GM23338 (cell line): ENCODE results near the gene EYS. TPM values are rescaled to one million over a fixed set of nuclear protein-coding genes. Genes with fewer than 3 reads are reported as not detected.

ENCODE experiments used
- ATAC-seq: fragments of 200-7000 bp; cut with Tn5 transposase; 3 replicates; pipeline ENCODE4 v1.9.1; 2020
- DNase-seq: peaks from one replicate; pipeline ENCODE4 v3.0.0-alpha.2; 2015; ENCODE audit warnings: low spot score
- H2AFZ ChIP-seq: fragments of 200-600 bp; sonication (generic); 2 replicates; pipeline ENCODE4 v1.8.0; 2016; ENCODE audit warnings: antibody characterized with exemption, mild to moderate bottlenecking, moderate library complexity
- H3F3A ChIP-seq: fragments of 200-600 bp; sonication (generic); replicated peaks from 2 replicates; pipeline ENCODE4 v1.8.0; 2017; ENCODE audit warnings: antibody characterized with exemption, mixed run types, low read depth
- H3K27ac ChIP-seq: fragments of 200-600 bp; sonication (generic); 2 replicates; pipeline ENCODE4 v1.6.1; 2016; ENCODE audit warnings: low read depth
- H3K27me3 ChIP-seq: fragments of 200-600 bp; sonication (generic); 2 replicates; pipeline ENCODE4 v1.8.0; 2016; ENCODE audit warnings: mild to moderate bottlenecking, mixed run types, moderate library complexity; ENCODE audit not compliant: insufficient read depth
- H3K36me3 ChIP-seq: fragments of 200-600 bp; sonication (generic); 2 replicates; pipeline ENCODE4 v1.8.0; 2016; ENCODE audit warnings: mild to moderate bottlenecking; ENCODE audit not compliant: insufficient read depth
- H3K4me1 ChIP-seq: fragments of 200-600 bp; sonication (generic); 2 replicates; pipeline ENCODE4 v1.8.0; 2016; ENCODE audit warnings: mild to moderate bottlenecking, moderate library complexity; ENCODE audit not compliant: insufficient read depth
- H3K4me2 ChIP-seq: fragments of 200-600 bp; sonication (generic); 2 replicates; pipeline ENCODE4 v1.7.1; 2017; ENCODE audit warnings: mixed run types
- H3K4me3 ChIP-seq: fragments of 200-600 bp; sonication (generic); 2 replicates; pipeline ENCODE4 v1.6.1; 2016; ENCODE audit warnings: mixed run types
- H3K79me2 ChIP-seq: fragments of 200-600 bp; sonication (generic); replicated peaks from 2 replicates; pipeline ENCODE4 v1.8.0; 2017; ENCODE audit warnings: mild to moderate bottlenecking; ENCODE audit not compliant: insufficient read depth
- H3K9me2 ChIP-seq: fragments of 200-600 bp; sonication (generic); 2 replicates; pipeline ENCODE4 v1.8.0; 2017; ENCODE audit not compliant: insufficient read depth
- H4K20me1 ChIP-seq: fragments of 200-600 bp; sonication (generic); replicated peaks from 2 replicates; pipeline ENCODE4 v1.8.0; 2017; ENCODE audit warnings: mild to moderate bottlenecking; ENCODE audit not compliant: insufficient read depth
- H3K27ac Mint-ChIP-seq: 2 replicates; pipeline ENCODE4 v1.8.0; 2020; ENCODE audit warnings: inconsistent platforms, mild to moderate bottlenecking, moderate library complexity, mixed read lengths
- H3K27me3 Mint-ChIP-seq: 3 replicates; pipeline ENCODE4 v1.8.0; 2022; ENCODE audit warnings: low read depth, mild to moderate bottlenecking, moderate library complexity, mixed read lengths, inconsistent platforms; ENCODE audit not compliant: insufficient read depth, poor library complexity
- H3K36me3 Mint-ChIP-seq: 3 replicates; pipeline ENCODE4 v1.8.0; 2021; ENCODE audit warnings: low read depth, mild to moderate bottlenecking, inconsistent platforms, moderate library complexity, mixed read lengths
- H3K4me1 Mint-ChIP-seq: 3 replicates; pipeline ENCODE4 v1.8.0; 2020; ENCODE audit warnings: mild to moderate bottlenecking, inconsistent platforms, mixed read lengths
- H3K4me3 Mint-ChIP-seq: 3 replicates; pipeline ENCODE4 v1.8.0; 2021; ENCODE audit warnings: moderate library complexity, mild to moderate bottlenecking, inconsistent platforms, mixed read lengths
- H3K9me3 Mint-ChIP-seq: 3 replicates; pipeline ENCODE4 v1.8.0; 2020; ENCODE audit warnings: moderate library complexity, mild to moderate bottlenecking, inconsistent platforms, mixed read lengths
- CREB1 ChIP-seq: fragments of 250-450 bp; sonication (Bioruptor Pico); IDR thresholded peaks from 2 replicates; pipeline ENCODE4 v1.5.0; 2020; ENCODE audit warnings: low read depth, mild to moderate bottlenecking, moderate library complexity
- CTCF ChIP-seq, 2 experiments: fragments of 200-600 bp in 1 of 2; sonication (generic) in 1 of 2; conservative IDR thresholded peaks; 2 replicates each; pipeline versions ENCODE4 v1.5.1 to v1.6.1; 2016 to 2017; ENCODE audit warnings: antibody characterized with exemption in 2 of 2, low read depth in 2 of 2, mild to moderate bottlenecking in 2 of 2, moderate library complexity in 1 of 2
- ETS1 ChIP-seq: IDR thresholded peaks from 2 replicates; pipeline ENCODE4 v1.6.1; 2016; ENCODE audit warnings: antibody characterized with exemption
- EZH2 ChIP-seq: fragments of 200-600 bp; sonication (generic); IDR thresholded peaks from one replicate; pipeline ENCODE4 v1.8.0; 2017; ENCODE audit warnings: antibody characterized with exemption, mild to moderate bottlenecking, low read depth; ENCODE audit not compliant: unreplicated experiment
- EZH2phosphoT487 ChIP-seq: fragments of 200-600 bp; sonication (generic); IDR thresholded peaks from one replicate; pipeline ENCODE4 v1.8.1; 2018; ENCODE audit warnings: antibody characterized with exemption; ENCODE audit not compliant: unreplicated experiment
- JUNB ChIP-seq: IDR thresholded peaks from one replicate; pipeline ENCODE4 v1.6.1; 2016; ENCODE audit warnings: antibody characterized with exemption; ENCODE audit not compliant: unreplicated experiment
- NANOG ChIP-seq: IDR thresholded peaks from 2 replicates; pipeline ENCODE4 v1.6.1; 2016; ENCODE audit warnings: antibody characterized with exemption, borderline replicate concordance
- POLR2AphosphoS5 ChIP-seq: IDR thresholded peaks from 2 replicates; pipeline ENCODE4 v1.6.1; 2016; ENCODE audit warnings: antibody characterized with exemption, low read depth
- STAT1 ChIP-seq: IDR thresholded peaks from one replicate; pipeline ENCODE4 v1.6.1; 2016; ENCODE audit warnings: antibody characterized with exemption; ENCODE audit not compliant: unreplicated experiment
- polyA plus RNA-seq: library from polyadenylated mRNA; unstranded; fragments of >200 nt; fragmentation: Nextera tagmentation; extraction: Ambion mirVana; gene quantifications from 2 replicates; pipeline ENCODE4 v1.2.1, GENCODE V29; 2016
- total RNA-seq: library from RNA; depleted of rRNA; stranded (reverse); fragments of >200 nt; shearing (Covaris generic); gene quantifications from 2 replicates; pipeline ENCODE4 v1.2.3, GENCODE V29; 2014
- TF ChIP-seq, protein P1 (sequence below): fragments of 250-450 bp; sonication (Bioruptor Pico); IDR thresholded peaks from 2 replicates; pipeline ENCODE4 v1.5.0; 2020; ENCODE audit warnings: mild to moderate bottlenecking, moderate library complexity

The EYS gene
- total and polyA plus RNA-seq, 2 experiments from 2014 or later, result 0.38 to 0.52 TPM

DNA sequence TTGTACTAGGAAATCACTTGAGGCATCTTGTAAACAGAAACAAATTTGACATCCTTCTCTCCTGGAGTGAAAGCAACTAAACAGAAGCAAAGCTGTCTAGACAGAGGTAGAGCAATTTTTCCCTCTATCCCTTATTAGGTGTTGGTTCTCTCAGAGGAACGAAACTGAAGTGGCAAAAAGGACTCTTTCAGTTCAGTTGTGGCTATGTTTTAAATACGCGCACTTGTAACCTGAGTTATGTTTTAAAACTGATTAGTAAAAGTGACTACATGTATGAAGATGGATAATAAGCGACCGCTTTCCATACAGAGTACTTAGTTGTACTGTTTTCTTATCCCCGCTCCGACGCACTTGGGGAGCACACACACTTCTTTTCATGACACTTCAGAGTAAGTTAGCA is 1520.4 kb downstream of the EYS start (continued):
- TF ChIP-seq, protein P1, sequence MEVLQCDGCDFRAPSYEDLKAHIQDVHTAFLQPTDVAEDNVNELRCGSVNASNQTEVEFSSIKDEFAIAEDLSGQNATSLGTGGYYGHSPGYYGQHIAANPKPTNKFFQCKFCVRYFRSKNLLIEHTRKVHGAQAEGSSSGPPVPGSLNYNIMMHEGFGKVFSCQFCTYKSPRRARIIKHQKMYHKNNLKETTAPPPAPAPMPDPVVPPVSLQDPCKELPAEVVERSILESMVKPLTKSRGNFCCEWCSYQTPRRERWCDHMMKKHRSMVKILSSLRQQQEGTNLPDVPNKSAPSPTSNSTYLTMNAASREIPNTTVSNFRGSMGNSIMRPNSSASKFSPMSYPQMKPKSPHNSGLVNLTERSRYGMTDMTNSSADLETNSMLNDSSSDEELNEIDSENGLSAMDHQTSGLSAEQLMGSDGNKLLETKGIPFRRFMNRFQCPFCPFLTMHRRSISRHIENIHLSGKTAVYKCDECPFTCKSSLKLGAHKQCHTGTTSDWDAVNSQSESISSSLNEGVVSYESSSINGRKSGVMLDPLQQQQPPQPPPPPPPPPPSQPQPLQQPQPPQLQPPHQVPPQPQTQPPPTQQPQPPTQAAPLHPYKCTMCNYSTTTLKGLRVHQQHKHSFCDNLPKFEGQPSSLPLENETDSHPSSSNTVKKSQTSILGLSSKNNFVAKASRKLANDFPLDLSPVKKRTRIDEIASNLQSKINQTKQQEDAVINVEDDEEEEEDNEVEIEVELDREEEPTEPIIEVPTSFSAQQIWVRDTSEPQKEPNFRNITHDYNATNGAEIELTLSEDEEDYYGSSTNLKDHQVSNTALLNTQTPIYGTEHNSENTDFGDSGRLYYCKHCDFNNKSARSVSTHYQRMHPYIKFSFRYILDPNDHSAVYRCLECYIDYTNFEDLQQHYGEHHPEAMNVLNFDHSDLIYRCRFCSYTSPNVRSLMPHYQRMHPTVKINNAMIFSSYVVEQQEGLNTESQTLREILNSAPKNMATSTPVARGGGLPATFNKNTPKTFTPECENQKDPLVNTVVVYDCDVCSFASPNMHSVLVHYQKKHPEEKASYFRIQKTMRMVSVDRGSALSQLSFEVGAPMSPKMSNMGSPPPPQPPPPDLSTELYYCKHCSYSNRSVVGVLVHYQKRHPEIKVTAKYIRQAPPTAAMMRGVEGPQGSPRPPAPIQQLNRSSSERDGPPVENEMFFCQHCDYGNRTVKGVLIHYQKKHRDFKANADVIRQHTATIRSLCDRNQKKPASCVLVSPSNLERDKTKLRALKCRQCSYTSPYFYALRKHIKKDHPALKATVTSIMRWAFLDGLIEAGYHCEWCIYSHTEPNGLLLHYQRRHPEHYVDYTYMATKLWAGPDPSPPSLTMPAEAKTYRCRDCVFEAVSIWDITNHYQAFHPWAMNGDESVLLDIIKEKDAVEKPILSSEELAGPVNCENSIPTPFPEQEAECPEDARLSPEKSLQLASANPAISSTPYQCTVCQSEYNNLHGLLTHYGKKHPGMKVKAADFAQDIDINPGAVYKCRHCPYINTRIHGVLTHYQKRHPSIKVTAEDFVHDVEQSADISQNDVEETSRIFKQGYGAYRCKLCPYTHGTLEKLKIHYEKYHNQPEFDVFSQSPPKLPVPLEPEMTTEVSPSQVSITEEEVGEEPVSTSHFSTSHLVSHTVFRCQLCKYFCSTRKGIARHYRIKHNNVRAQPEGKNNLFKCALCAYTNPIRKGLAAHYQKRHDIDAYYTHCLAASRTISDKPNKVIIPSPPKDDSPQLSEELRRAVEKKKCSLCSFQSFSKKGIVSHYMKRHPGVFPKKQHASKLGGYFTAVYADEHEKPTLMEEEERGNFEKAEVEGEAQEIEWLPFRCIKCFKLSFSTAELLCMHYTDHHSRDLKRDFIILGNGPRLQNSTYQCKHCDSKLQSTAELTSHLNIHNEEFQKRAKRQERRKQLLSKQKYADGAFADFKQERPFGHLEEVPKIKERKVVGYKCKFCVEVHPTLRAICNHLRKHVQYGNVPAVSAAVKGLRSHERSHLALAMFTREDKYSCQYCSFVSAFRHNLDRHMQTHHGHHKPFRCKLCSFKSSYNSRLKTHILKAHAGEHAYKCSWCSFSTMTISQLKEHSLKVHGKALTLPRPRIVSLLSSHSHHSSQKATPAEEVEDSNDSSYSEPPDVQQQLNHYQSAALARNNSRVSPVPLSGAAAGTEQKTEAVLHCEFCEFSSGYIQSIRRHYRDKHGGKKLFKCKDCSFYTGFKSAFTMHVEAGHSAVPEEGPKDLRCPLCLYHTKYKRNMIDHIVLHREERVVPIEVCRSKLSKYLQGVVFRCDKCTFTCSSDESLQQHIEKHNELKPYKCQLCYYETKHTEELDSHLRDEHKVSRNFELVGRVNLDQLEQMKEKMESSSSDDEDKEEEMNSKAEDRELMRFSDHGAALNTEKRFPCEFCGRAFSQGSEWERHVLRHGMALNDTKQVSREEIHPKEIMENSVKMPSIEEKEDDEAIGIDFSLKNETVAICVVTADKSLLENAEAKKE (CRISPR knock-in tag), result no peak
- TF ChIP-seq CREB1 (CRISPR knock-in tag), result no peak
- no peak for TF ChIP-seq ETS1
- TF ChIP-seq EZH2, result no peak
- no peak for TF ChIP-seq EZH2phosphoT487
- TF ChIP-seq STAT1, result no peak
- no peak for TF ChIP-seq NANOG

- Mint-ChIP-seq H3K36me3 (no peaks in the 10 kb centered on the region), H3K27me3 (no peaks in the 10 kb centered on the region), H3K9me3 (peaks cover 13% of the 10 kb centered on the region; the same call in 2 of the 3 replicates), H3K4me1 (no peaks in the 10 kb centered on the region), H3K4me3 (no peak overlapping the region), H3K27ac (no peak overlapping the region)
- H4K20me1 ChIP-seq, result no peaks in the 10 kb centered on the region
- no peak overlapping the region for H3K27ac ChIP-seq
- H3K4me1 ChIP-seq, result no peaks in the 10 kb centered on the region
- no peaks in the 10 kb centered on the region for H3K36me3 ChIP-seq
- H2AFZ ChIP-seq, result no peak overlapping the region
- H3K4me3 ChIP-seq, result no peak overlapping the region
- no peaks in the 10 kb centered on the region for H3K79me2 ChIP-seq
- DNase-seq, result no peak
- no peak for ATAC-seq
- H3K4me2 ChIP-seq, result no peak overlapping the region
- no peaks in the 10 kb centered on the region for H3K9me2 ChIP-seq
- TF ChIP-seq EZH2phosphoT487, result no peak
- TF ChIP-seq POLR2AphosphoS5, result no peak
- TF ChIP-seq JUNB, result no peak
- no peak for TF ChIP-seq CTCF (conservative IDR thresholded peaks at IDR 0.05; ENCODE audit: low read depth in 2 of 2)
- no peak for TF ChIP-seq NANOG
- no peaks in the 10 kb centered on the region for H3F3A ChIP-seq
- no peaks in the 10 kb centered on the region for H3K27me3 ChIP-seq
Measured at GRCh38 chr6:64185621-64186020, 1521.4 kb downstream of the EYS start.
